Activated CD8-positive, alpha-beta memory T cell treated with anti-CD3 and anti-CD28 coated beads for 48 hours (primary cell): ENCODE data around the gene MCF2L2.

Source experiments
- DNase-seq, 3 experiments: peaks; one replicate each; pipeline ENCODE4 v3.0.0-alpha.2; 2020; ENCODE audit warnings: low read depth in 2 of 3, low spot score in 2 of 3

MCF2L2 gene

GRCh38 chr3:183298701-183299153, 129.7 kb downstream of the MCF2L2 start:
- DNase-seq: no peak

- no peak for DNase-seq
Observed at GRCh38 chr3:183296944-183297343, 131.5 kb downstream of the MCF2L2 start.

GRCh38 chr3:183295211-183295610, 133.2 kb downstream of the MCF2L2 start:
- no peak for DNase-seq

GRCh38 chr3:183293966-183294365, 134.5 kb downstream of the MCF2L2 start:
- DNase-seq: no peak

GRCh38 chr3:183291497-183292031, 136.9 kb downstream of the MCF2L2 start:
- DNase-seq: no peak

- no peak for DNase-seq
Observed at GRCh38 chr3:183290216-183290615, 138.2 kb downstream of the MCF2L2 start.

- no peak for DNase-seq
Observed at GRCh38 chr3:183288117-183288516, 140.3 kb downstream of the MCF2L2 start.

- no peak for DNase-seq
Observed at GRCh38 chr3:183287301-183287971, 141.0 kb downstream of the MCF2L2 start.

- peak; percentile 60 to 81 (median 80) for DNase-seq
Observed at GRCh38 chr3:183285828-183286457, 142.5 kb downstream of the MCF2L2 start.

DNA sequence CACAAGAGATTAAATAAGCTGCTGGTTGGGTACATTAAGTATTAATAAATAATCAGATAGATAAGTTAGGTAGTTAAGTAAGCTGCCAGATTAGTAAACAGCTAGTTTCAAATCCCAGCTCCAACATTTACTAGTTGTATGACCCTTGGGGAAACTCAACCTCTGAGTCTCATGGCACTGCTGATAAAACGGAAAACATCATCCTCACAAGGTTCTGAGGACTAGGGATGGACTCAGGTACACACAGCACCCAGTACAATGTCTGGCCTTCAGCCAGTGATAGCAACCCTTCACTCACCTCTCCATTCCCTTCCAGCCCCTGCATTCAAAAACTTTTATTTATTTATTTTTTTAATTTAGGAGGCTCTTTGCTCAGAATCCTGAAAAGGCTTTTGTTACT, 143.1 kb downstream of the MCF2L2 start:
- no peak for DNase-seq

- DNase-seq: no peak
Observed at GRCh38 chr3:183284570-183284969, 143.8 kb downstream of the MCF2L2 start.

- no peak for DNase-seq
Observed at GRCh38 chr3:183283886-183284285, 144.5 kb downstream of the MCF2L2 start.

DNA sequence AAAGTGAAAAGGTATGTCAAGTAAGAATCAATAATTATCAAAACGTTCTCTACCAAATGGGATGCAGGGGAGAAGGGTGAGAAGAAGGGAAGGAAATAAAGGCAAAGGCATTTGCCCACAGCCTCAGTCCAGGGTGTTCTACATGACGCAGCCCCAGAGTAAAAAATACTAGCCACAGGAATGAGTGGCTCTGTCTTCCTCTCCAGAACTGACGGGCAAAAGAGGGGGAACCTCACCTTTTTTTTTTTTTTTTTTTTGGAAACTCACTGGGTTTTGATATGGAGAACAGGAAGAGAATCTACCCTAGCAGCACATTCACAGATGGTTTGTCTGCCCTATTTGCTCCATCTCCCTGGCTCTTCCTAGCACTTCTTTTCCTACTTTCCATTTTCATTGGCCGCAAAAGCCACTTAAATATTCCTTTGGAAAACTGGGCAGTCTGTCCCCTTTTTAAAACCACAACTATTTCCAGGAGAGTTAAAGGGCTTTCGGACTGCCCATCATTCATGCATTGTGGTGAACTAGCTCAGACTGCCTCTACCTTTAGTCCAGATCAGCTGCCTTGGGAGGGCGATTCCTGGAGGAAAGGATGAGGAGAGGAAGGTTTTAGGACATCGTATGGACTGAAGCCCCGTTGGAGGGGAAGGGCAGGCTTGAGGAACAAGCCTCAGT, 147.2 kb downstream of the MCF2L2 start:
- DNase-seq: no peak

DNA sequence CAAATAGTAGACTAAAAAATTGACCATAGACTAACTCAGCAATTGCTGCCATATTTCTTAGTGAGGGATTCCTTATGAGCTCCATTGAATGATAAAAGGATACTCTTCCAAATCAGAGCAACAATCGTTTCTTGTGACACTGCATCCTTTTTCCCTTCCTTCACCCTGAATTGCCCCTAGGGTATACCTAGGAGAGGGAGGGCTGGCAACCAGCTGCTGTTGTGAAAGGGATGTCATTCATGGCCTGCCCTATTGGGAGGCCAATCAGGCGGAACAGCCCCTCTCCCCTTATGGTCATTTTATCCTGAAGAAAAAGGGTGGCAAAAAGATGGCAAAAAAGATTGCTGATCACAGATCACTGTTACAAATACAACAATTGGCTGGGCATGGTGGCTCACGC, 149.0 kb downstream of the MCF2L2 start:
- no peak for DNase-seq

GRCh38 chr3:183278479-183279088, 149.8 kb downstream of the MCF2L2 start:
- no peak for DNase-seq

DNA sequence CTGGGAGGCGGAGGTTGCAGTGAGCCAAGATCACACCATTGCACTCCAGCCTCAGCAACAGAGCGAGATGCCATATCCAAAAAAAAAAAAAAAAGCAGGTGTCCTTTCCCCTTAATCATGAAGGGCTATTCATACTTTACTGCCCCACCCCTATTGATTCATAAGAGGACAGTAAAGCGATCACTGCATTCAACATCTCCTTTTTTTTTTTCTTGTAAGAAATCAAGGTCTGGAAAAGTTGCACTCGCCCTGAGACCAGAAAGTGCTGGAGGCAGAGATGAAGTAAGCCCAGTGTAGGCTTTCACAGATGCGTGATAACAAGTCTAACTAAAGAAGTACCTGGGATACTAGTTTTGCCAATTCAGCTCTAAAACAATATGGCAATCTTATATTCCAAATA, 151.2 kb downstream of the MCF2L2 start:
- no peak for DNase-seq

DNA sequence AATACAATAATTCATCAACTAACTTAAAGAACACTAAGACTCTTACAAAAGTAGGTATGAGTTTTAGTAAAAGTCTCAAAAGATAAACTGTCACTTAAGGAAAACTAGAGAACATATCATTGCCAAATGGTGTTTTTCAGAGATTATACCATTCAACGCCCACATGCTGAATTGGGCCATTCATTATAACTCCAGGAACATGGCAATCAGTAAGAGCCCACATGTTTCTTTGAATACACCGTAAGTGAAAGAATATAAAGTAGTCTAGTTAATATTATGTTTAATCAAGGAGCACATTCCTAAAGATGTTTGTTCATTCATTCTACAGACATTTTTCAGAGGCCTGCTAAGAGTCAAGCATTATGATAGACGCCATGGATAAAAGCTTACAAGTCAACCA, 152.5 kb downstream of the MCF2L2 start:
- DNase-seq: no peak

- no peak for DNase-seq
Observed at GRCh38 chr3:183275418-183275817, 153.0 kb downstream of the MCF2L2 start.

DNA sequence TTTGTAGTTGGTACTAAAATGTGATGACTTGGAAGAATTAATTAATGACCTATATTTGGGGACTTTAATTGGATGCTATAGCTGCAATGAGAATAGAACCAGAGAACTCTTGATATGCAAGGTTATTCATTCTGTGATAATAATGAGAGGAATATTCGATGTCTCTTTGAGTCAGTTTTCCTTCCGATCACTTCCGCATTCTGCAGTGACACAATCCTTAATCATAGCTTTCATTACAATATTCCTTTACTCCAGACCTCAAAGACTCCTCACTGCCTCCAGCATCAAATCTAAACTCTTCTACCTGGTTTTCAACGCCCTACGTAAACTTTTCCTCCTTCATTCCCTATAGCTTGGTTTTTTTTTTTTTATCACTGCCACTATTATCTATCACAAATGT, 153.8 kb downstream of the MCF2L2 start:
- DNase-seq: no peak

GRCh38 chr3:183272791-183273190, 155.6 kb downstream of the MCF2L2 start:
- DNase-seq: no peak

DNA sequence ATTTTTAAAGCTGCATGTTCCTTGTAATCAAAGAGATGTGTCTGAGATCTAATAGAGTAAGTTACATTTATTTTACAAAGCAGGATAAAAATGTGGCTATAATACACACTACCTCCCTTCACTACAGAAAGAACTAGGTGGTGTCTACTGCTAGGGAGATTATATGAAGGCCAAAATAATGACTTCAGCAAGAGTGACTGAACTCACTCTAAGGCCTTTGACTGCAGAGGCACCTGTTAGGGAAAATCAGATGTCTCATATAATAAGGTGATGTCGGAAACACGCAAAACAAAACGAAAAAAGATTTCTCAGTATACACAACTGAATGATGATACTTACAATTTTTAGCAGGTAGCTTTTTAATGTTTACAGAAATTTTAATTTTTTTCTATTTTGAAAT, 156.3 kb downstream of the MCF2L2 start:
- no peak for DNase-seq

DNA sequence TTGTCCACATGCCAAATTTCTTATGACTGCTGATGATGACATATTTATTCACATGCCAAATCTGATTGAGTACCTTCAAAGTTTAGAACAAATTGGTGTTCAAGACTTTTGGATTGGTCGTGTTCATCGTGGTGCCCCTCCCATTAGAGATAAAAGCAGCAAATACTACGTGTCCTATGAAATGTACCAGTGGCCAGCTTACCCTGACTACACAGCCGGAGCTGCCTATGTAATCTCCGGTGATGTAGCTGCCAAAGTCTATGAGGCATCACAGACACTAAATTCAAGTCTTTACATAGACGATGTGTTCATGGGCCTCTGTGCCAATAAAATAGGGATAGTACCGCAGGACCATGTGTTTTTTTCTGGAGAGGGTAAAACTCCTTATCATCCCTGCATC, 158.1 kb downstream of the MCF2L2 start:
- no peak for DNase-seq
